Hepatic stellate cell (primary cell): ENCODE results near the gene NPPB.
"Not testable (repeated sequence)": the region's sequence is repeated elsewhere in the genome, so short reads cannot be mapped to it uniquely, and the experiment has no call there.

Experiments used
- DNase-seq: peaks from one replicate; pipeline ENCODE4 v3.0.0; 2011; ENCODE audit warnings: low spot score

NPPB gene

DNA sequence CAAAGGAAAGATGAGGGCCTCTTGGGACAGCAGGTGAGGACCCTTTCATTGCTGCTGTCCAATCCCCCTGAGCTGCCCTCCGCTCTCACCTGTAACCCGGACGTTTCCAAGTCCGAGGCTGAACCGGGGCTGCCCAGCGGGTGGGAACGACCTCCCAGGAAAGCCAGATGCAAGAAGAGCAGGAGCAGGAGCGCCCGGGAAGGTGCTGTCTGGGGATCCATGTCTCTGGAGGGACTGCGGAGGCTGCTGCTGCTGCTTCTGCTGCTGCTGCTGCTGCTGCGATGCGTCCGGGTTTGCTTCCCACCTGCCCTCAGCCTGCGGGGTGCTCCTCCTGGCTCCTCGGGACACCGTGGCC, at the start of gene NPPB:
Gene NPPB, minus strand, starts transcription at position 333 of the 355 bp plus-strand sequence. Its CDS starts 112 bp downstream, at position 221.
- DNase-seq: no peak

DNA sequence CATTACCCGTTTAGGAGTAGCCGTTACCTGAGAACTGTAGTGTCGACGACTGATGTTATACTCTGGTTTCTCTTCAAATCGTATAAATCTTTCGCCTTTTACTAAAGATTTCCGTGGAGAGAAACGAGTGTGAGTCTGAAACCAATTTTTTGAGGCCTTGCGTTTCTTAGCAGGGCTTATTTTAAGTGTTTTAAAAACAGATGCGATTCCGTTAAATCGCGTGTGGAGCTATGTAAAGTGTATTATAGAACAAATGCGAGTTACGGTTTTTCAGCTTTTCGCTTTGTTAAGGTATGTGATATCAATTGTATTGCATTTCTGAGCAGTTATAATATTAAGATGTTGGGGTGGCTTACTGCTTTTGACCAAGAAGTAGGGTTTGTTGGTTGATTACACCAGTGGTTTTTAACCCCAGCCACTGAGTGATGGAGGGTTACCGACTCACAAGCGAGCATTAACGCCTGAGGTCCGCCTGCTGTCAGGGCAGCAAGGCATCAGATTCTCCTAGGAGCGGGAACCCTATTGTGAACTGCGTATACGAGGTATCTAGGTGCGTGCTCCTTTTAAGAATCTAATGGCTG, 49.4 kb upstream of the NPPB start:
- peak; percentile 91 for DNase-seq

DNA sequence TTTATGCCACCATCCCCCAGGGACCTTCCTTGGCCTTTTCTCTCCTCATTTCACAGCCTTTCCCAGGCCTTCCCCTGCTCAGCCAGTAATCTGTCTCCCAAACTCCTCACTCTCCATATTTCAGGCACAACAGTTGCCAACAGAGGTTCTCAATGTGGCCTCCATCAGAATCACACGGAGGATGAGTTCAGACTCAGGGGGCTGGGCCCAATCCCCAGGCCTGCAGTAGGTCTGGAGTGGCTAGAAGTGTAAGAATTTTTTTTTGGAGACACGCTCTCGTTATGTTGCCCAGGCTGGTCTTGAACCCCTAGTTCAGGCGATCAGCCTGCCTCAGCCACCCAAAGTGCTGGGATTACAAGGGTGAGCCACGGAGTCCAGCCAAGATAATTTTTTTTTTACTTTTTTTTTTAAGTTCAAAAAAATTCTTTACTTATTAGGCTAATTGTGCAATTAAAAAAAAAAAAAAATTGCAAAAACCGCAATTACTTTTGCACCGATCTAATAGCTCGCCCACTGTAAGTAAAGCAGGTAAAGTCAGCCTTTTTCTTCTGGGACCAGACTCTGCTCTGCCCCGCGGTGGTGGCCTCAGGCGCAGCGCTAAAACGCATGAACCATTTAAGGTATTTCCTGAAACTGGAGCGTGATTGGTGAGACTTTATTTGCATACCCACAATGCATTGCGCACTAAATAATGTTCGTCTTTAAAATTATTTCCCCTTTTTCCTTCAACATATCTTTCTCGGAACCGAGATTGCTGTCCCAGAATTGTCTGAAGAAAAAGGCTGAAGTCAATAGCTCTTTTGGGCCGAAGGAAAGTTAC, 48.7 kb upstream of the NPPB start:
- DNase-seq: peak; percentile 85

DNA sequence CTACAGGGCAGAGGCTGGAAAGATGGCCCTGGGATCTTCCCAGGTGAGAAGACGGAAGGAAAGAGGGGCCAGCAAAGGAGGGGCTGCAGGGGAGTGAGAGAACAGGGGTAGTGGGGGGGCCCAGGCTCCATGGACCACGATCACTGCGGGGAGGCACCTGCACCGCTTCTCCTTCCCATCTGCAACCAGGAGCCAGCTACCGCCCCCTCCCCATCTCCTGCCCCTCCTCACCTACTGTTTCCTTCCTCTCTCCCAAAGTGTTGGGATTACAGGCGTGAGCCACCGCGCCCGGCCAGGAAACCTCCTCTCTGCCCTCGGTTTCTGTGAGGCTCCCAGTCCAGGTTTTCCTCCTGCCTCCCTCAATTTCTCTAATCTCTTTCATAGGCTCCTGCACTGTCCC, 48.1 kb upstream of the NPPB start:
- no peak for DNase-seq

DNA sequence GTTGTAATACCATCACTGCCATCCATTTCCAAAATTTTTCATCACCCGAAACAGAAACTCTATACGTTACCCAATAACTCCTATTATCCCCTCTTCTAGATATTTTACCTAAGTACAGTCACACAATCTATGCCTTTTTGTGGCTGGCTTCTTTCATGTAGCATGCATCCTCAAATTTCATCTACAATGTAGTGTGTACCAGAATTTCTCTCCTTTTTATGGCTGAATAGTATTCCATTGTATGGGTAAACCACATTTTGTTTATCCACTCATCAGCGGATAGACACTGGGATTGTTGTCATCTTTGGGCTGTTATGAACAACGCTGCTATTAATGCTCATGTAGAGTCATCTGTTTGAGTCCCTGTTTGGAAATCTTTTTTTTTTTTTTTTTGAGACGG, 46.2 kb upstream of the NPPB start:
- no peak for DNase-seq

DNA sequence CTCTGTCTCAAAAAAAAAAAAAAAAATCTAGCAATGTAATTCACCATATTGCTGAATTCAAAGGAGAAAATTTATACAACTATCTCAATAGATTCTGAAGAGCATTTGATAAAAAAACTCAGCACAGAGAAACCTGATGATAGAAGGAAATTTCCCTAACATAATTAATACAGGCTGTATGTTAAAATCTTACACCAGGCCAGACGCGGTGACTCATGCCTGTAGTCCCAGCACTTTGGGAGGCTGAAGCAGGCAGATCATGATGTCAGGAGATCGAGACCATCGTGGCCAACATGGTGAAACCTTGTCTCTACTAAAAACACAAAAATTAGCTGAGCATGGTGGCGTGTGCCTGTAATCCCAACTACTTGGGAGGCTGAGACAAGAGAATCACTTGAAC, 45.4 kb upstream of the NPPB start:
- DNase-seq: not testable (repeated sequence)

DNA sequence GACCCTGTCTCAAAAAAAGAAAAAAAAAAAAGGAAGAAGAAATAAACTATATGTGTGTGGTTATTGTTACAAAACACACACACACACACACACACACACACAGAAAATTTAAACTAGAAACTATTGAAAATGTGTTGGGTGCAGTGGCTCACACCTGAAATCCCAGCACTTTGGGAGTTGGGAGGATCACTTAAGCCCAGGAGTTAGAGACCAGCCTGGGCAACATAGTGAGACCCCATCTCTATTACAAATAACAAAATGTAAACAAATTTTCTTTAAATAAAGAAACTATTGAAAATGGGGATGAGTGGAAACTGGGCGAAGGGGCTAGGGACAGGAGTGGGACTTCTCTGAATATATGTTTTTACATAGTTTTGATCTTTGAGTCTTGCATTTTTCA, 44.5 kb upstream of the NPPB start:
- DNase-seq: no peak

DNA sequence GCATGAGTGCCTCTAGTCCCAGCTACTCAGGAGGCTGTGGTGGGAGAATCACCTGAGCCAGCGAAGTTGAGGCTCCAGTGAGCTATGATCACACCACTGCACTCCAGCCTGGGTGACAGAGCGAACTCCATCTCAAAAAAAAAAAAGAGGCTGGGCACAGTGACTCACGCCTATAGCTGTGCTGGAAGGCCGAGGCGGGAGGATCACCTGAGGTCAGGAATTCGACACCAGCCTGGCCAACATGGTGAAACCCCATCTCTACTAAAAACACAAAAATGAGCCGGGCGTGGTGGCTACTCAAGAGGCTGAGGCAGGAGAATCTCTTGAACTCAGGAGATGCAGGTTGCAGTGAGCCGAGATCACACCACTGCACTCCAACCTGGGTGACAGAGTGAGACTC, 42.7 kb upstream of the NPPB start:
- DNase-seq: not testable (repeated sequence)

DNA sequence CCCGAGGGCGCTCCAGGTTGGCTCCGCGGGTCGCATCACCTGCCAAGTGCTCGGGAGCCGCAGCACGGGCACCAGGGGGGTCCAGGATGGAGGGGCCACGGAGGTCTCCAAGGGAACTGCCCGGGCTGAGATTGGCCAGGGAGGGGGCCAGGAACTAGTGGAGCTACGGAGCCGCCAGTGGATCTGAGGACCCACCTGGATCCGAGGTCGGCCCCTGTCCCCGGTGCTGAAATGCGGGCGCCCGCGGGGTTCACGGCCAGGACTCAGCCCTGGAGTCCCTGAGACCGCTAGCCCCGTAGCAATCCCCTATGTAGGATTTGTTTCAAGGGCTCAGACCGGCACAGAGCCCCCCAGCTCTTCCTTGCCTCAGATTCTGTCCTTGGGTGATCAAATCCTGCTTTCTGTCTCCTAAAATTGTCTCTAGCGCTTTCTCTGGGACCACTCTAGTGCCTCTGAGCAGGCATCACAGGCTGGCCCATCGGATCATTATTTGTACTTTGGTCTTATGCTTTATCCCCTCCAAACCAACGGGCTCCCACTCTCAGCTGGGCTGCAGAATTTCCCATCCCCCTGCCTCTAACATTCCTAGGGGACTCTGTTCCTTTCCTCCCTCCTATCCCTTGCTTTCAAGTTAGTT, 40.2 kb upstream of the NPPB start:
- no peak for DNase-seq

DNA sequence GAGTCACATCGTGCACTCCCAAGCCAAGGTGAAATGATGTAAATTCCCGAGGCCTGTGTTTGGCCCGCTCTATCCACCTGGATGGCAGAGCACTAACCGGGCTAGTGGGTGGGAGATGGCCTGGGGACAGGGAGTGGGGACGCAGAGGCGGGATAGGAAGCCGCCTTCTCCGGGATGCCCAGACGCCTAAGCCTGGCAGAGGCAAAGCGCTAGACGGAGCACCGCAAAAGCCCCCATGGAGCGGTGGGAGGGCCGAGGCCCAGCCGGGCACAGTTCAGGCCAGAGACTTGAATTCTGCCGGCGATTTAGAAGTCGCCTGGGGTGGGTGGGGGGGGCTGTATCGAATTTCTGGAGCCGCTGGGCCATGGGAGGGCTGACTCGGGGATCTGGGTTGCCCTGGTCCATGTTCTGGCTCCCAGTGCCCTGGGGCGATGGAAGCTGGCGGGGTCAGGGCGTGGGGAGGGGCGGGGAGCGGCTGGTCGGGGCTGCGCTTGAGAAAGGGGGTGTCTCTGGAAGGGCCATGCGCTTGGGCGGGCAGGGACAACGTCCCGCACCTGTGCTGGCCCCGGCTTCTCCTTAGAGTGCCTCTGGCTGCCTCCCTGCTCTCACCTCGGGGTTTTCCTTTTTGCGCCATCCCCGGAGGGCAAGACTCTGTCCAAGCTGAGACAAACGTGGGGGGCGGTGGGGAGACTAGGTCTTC, 39.5 kb upstream of the NPPB start:
- no peak for DNase-seq

DNA sequence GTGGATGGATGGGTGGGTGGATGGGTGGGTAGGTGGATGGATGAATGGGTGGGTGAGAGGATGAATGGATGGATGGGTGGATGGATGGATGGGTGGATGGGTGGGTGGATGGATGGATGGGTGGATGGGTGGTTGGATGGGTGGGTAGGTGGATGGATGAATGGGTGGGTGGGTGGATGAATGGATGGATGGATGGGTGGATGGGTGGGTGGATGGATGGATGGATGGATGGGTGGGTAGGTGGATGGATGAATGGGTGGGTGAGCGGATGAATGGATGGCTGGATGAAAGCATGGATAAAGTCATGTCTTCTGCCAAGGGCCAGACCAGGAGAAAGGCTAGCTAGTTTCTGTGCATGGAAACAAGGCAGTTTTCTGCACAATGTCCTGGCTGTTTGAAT, 35.8 kb upstream of the NPPB start:
- not testable (repeated sequence) for DNase-seq

DNA sequence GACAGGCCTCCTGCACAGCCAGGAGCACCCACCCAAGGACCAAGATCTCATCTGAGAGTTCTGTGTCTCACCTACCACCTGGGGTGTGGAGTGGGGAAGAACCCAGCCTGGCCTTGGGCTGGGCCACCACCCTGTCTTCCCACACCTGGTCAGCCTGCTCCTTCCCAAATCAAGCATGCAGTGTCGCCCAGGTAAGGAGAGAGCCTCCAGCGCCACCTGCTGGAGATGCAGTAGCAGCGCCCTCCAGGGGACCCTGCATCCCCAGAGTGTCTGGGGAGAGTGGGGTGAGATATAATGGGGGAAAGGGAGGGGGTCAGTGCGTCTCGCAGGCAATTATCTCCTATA, 35.1 kb upstream of the NPPB start:
- DNase-seq: peak; percentile 81

DNA sequence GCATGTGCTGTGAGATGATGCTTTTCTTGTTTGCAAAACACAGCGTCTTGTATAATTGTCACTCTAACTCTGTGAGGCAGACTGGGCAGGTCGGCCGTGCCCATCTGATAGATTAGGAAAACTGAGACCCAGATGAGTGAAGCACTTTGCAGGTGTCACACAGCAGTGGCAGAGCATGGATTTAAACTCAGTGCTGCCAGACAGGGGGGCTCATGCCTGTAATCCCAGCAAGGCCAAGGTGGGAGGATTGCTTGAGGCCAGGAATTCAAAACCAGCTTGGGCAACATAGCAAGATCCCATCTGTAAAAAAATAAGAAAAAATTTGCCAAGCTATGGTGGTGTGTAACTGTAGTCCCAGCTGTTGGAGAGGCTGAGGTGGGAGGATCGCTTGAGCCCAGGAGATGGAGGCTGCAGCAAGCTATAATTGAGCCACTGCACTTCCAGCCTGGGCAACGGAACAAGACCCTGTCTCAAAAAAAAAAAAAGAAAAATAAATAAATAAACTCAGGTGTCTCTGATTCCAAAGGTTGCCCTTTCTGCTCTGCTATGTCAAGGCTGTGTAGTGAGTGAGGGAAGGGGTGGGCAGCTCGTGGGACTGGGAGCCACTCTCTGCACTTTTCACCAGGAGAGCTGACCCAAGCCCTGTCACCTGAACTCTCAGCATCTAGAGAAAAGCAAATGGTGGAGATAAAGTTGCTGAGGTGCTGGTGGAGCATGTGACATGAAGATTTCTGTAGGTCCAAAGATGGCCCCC, 32.9 kb upstream of the NPPB start:
- no peak for DNase-seq

DNA sequence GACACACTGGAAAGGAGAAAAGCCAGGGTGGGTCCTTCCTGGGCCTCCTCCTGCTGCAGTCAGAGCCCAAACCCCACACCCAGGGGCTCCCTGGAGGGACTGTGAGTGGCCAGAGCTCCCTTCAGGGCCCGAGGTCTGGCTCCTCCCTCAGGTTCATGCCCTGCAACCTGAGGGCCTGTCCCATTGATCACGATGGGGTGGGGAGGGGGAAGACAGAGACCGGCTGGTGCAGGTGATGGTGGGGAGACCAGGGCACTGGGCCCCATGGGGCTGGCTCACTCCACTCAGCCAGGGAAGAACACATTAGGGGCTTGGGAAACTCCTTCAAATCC, 30.1 kb upstream of the NPPB start:
- DNase-seq: no peak

DNA sequence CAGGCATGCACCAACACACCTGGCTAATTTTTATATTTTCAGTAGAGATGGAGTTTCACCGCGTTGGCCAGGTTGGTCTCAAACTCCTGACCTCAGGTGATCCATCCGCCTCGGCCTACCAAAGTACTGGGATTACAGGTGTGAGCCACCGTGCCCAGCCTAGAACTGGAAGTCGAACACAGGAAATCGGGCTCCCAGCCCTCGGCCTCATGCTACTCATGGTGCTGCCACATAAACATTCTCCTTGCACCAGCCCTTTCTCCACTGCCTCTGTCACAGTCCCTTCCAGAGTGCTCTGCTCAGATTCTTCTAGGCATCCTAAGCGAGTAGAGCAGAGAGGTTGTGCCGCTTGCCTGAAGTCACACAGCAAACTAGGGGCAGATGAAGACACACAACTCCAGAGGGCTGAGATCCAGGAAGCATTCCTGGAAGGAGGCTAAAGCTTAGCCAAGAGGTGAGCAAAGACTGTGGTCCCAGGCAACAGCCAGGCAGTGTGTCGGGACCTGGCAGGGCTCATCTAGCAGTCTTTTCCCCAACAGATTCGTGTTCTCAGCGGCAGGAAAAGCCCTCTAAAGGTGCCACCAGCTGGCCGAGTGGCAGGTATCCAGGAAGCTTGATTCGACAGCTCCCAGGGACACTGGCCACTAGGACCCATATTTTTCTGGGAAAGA, 29.6 kb upstream of the NPPB start:
- DNase-seq: no peak

DNA sequence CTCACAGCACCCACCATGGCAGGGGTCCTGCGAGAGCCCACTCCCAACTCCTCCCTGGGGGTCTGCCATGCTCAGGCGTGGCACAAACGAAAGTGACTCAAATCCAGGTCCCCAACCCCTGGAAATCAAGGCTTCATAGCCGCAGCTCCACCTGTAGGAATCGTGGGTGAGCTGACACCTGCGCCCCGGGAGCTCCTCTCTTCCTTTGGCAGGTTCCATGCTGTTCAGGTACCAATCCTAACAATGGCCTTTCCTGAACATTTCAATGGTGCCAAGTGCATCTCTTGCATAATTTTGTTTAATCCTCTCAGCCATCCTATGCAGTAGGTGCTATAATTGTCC, 28.9 kb upstream of the NPPB start:
- no peak for DNase-seq

DNA sequence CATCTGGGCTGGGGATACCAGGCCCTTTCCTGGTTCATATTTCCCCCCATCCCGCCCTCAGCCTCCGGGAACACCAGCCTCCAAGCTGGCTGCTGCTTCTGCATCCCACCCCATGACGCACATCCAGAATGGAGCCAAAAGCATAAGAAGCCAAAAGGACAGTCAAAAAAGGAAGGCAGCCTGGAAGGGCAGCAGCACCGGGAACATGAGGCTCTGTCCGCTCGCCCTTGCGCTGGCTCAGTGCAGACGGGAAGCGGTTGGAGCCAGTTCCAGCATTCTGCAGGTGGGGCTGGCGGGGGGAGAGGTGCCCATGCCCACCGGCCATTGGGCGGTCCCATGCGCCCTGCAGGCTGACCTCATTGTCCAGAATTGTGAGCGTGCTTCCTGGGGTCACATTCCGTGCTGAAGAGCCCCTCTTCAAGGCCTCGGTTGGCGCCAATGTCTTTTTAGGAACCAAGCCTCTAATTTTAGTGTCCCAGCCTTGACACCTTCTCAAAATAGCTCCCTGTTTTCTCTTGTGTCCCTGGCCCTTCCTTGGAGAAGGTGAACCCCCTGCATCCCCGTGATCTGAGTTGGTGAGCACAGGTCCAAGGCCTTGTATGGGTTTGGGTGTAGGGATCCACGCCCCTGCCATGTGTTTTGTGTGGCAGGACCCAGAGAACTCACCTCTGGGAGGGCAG, 28.4 kb upstream of the NPPB start:
- no peak for DNase-seq

DNA sequence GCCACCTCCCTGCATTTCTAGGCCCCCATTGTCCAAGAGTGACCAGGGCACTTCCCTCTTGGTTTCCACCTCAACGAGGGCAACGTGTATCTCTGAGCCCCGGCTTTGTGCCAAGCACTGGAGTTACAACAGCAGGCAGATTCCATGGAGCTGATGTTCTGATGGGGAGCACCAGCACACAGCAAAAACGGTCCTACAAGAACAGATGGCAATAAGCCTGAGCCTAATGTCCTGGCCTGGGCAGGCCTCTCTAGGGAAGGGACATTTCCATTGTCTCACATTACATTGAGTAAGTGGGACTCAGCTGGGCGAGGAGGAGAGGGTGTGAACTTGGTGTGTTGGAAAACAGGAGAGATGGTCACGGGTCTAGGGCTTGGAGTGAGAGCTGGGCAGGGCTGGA, 27.2 kb upstream of the NPPB start:
- no peak for DNase-seq

DNA sequence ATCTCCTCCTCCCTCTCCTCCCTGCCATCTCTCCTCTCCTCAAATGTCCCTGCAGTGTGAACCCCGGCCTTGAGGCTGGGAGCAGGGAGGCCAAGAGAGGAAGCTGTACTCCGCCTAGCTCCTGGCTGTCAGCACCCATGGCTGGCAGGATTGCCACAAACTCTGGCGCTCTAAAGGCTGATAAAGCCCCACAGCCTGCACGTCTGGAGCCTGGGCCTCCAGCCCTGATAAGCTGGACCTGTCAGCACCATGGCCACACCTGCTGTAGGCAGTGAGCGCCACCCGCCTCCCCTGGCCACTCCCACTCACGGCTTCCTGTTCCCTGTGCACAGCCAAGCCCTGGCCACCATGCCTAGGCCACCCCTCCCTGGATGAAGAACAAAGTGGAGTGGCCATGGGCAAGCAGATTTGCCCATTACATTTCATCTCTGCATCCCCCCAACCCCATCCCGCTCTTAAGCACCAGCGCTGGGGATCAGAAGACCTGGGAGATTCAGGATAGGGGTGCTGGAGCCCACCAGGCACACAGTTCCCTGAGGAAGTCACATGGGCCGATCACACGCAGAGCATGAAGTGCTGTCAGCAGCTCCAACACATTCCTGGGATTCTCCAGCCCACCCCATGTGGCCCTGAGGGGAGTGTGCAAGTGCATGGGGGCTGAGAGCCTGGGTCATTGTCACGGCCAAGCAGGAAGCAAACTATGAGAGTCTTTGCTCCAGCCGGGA, 24.2 kb upstream of the NPPB start:
- no peak for DNase-seq

DNA sequence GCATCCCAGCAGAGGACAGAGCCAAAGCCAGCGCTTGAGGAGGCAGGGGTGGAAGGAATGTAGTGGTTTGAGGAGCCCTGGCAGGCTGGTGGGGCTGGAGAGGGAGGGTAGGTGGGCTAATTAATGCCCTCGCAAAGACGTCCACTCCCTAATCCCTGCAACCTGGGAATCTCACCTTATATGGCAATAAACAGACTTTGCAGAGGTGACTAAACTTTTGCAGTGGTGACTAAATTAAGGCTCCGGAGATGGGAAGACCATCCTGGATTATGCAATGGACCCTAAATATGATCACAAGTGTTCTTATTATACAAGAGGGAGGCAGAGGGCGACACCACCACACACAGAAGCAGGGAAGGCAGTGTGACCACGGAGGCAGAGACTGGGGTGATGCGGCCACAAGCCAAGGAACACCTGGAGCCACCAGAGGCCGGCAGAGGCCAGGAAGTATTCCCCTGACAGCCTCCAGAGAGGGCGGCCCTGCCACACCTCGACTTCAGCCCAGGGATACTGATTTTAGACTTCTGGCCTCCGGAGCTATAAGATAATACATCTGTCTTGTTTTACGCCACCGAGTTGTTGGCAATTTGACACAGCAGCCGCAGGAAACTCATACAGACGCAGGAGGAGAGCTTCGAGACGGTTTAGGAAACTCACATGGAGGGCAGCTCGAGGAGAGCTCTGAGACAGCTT, 23.1 kb upstream of the NPPB start:
- no peak for DNase-seq
